Activated CD4-positive, alpha-beta T cell treated with anti-CD3 and anti-CD28 coated beads, Interleukin-2, amount 50 U/mL, for 16 hours (primary cell): ENCODE data around the gene NRARP.

Experiments used
- DNase-seq: peaks from one replicate; pipeline ENCODE4 v3.0.0-alpha.2; 2020

The NRARP gene

GRCh38 chr9:137310189-137311052 is 8.3 kb upstream of the NRARP start:
- DNase-seq: no peak

- DNase-seq: no peak
Observed at GRCh38 chr9:137309368-137310188, 7.5 kb upstream of the NRARP start.

GRCh38 chr9:137308057-137308619 is 6.1 kb upstream of the NRARP start:
- DNase-seq: no peak

- DNase-seq: no peak
Observed at GRCh38 chr9:137307255-137308056, 5.4 kb upstream of the NRARP start.

GRCh38 chr9:137306850-137307254 is 4.8 kb upstream of the NRARP start:
- no peak for DNase-seq

- no peak for DNase-seq
Observed at GRCh38 chr9:137306066-137306849, 4.2 kb upstream of the NRARP start.

GRCh38 chr9:137305798-137306065 is 3.7 kb upstream of the NRARP start:
- no peak for DNase-seq

- peak; percentile 70 for DNase-seq
Observed at GRCh38 chr9:137305060-137305797, 3.2 kb upstream of the NRARP start.

- no peak for DNase-seq
Observed at GRCh38 chr9:137304383-137305059, 2.5 kb upstream of the NRARP start.

- no peak for DNase-seq
Observed at GRCh38 chr9:137303893-137304382, 1.9 kb upstream of the NRARP start.

GRCh38 chr9:137303151-137303892 is 1.3 kb upstream of the NRARP start:
- DNase-seq: no peak

- DNase-seq: no peak
Observed at GRCh38 chr9:137302449-137303150, 529 bp upstream of the NRARP start.

- DNase-seq: no peak
Observed at GRCh38 chr9:137301081-137301947, 757 bp downstream of the NRARP start.

- no peak for DNase-seq
Observed at GRCh38 chr9:137300567-137301080, 1.4 kb downstream of the NRARP start.

- DNase-seq: no peak
Observed at GRCh38 chr9:137299938-137300337, 2.1 kb downstream of the NRARP start.

GRCh38 chr9:137299203-137299565 is 2.9 kb downstream of the NRARP start:
- no peak for DNase-seq

GRCh38 chr9:137298401-137299202 is 3.5 kb downstream of the NRARP start:
- DNase-seq: no peak
